HepG2 (cell line): ENCODE data around the gene TUT7. TPM values are rescaled to one million over a fixed set of nuclear protein-coding genes. Genes with fewer than 3 reads are reported as not detected.
A peak's percentile ranks its signal among the peaks of the same experiment; 100 is the strongest.

Source experiments
- CBX2 ChIP-seq, 2 experiments: fragments of 200-600 bp in 1 of 2; sonication (generic); formaldehyde crosslinking in 1 of 2; IDR thresholded peaks; 2 replicates each; pipeline versions ENCODE4 v1.7.0 to v1.8.1; 2018 to 2022; ENCODE audit warnings: low read depth in 2 of 2, low read length in 1 of 2, mild to moderate bottlenecking in 1 of 2, missing genetic modification reagents in 1 of 2
- ETV5 ChIP-seq: IDR thresholded peaks from 2 replicates; pipeline ENCODE4 v1.6.1; 2018; ENCODE audit warnings: missing biosample characterization, missing genetic modification reagents, inconsistent platforms, borderline replicate concordance
- FOXP1 ChIP-seq, 2 experiments: fragments of 450-650 bp in 1 of 2; IDR thresholded peaks; 2 replicates each; pipeline ENCODE4 v1.6.1; 2017 to 2018; ENCODE audit warnings: antibody characterized with exemption in 1 of 2
- HOXA9 ChIP-seq: sonication (generic); formaldehyde crosslinking; IDR thresholded peaks from 2 replicates; pipeline ENCODE4 v1.8.1; 2022; ENCODE audit warnings: missing genetic modification reagents, mild to moderate bottlenecking, moderate library complexity, borderline replicate concordance
- HOXD1 ChIP-seq: sonication (generic); formaldehyde crosslinking; IDR thresholded peaks from 2 replicates; pipeline ENCODE4 v1.5.0; 2020; ENCODE audit warnings: missing genetic modification reagents
- IRX3 ChIP-seq: sonication (generic); formaldehyde crosslinking; IDR thresholded peaks from 2 replicates; pipeline ENCODE4 v1.8.1; 2023; ENCODE audit warnings: mild to moderate bottlenecking, low read depth, missing genetic modification reagents, borderline replicate concordance
- KLF9 ChIP-seq: IDR thresholded peaks from 2 replicates; pipeline ENCODE4 v1.6.1; 2016; ENCODE audit warnings: low read depth
- MED8 ChIP-seq: sonication (generic); formaldehyde crosslinking; IDR thresholded peaks from 2 replicates; pipeline ENCODE4 v1.8.1; 2023; ENCODE audit warnings: mild to moderate bottlenecking, missing genetic modification reagents; ENCODE audit not compliant: insufficient replicate concordance
- RXRB ChIP-seq: IDR thresholded peaks from 2 replicates; pipeline ENCODE4 v1.6.1; 2016; ENCODE audit warnings: borderline replicate concordance, missing genetic modification reagents, missing compliant biosample characterization
- TARDBP ChIP-seq: sonication (generic); formaldehyde crosslinking; IDR thresholded peaks from 2 replicates; pipeline ENCODE4 v1.8.0; 2022; ENCODE audit warnings: mild to moderate bottlenecking, missing genetic modification reagents
- ZFP36L2 ChIP-seq: sonication (generic); formaldehyde crosslinking; IDR thresholded peaks from 2 replicates; pipeline ENCODE4 v1.4.0; 2020; ENCODE audit warnings: missing genetic modification reagents
- ZNF12 ChIP-seq: sonication (generic); formaldehyde crosslinking; IDR thresholded peaks from 2 replicates; pipeline ENCODE4 v1.5.0; 2020; ENCODE audit warnings: missing genetic modification reagents
- ZNF329 ChIP-seq: sonication (generic); formaldehyde crosslinking; IDR thresholded peaks from 2 replicates; pipeline ENCODE4 v1.9.0; 2021; ENCODE audit warnings: low read depth, mild to moderate bottlenecking, missing genetic modification reagents
- ZNF496 ChIP-seq: sonication (generic); formaldehyde crosslinking; IDR thresholded peaks from 2 replicates; pipeline ENCODE4 v1.8.1; 2023; ENCODE audit warnings: mild to moderate bottlenecking, moderate library complexity, missing genetic modification reagents; ENCODE audit not compliant: insufficient replicate concordance
- ZNF547 ChIP-seq: sonication (generic); formaldehyde crosslinking; IDR thresholded peaks from 2 replicates; pipeline ENCODE4 v1.5.1; 2020; ENCODE audit warnings: mild to moderate bottlenecking, missing genetic modification reagents
- ZNF557 ChIP-seq: sonication (generic); formaldehyde crosslinking; IDR thresholded peaks from 2 replicates; pipeline ENCODE4 v1.4.0; 2020; ENCODE audit warnings: missing genetic modification reagents
- ZNF563 ChIP-seq: sonication (generic); formaldehyde crosslinking; IDR thresholded peaks from 2 replicates; pipeline ENCODE4 v1.8.0; 2022; ENCODE audit warnings: mild to moderate bottlenecking, moderate library complexity, missing genetic modification reagents
- ZNF564 ChIP-seq: sonication (generic); formaldehyde crosslinking; IDR thresholded peaks from 2 replicates; pipeline ENCODE4 v1.8.1; 2023; ENCODE audit warnings: mild to moderate bottlenecking, missing genetic modification reagents
- ZNF703 ChIP-seq: sonication (generic); formaldehyde crosslinking; IDR thresholded peaks from 2 replicates; pipeline ENCODE4 v1.5.1; 2020; ENCODE audit warnings: missing genetic modification reagents, mild to moderate bottlenecking, moderate library complexity, borderline replicate concordance
- ZNF816 ChIP-seq: sonication (generic); formaldehyde crosslinking; IDR thresholded peaks from 2 replicates; pipeline ENCODE4 v1.8.0; 2022; ENCODE audit warnings: missing genetic modification reagents, mild to moderate bottlenecking, borderline replicate concordance
- ZZZ3 ChIP-seq: sonication (generic); formaldehyde crosslinking; IDR thresholded peaks from 2 replicates; pipeline ENCODE4 v1.4.0; 2020; ENCODE audit warnings: missing genetic modification reagents, mild to moderate bottlenecking, borderline replicate concordance
- polyA plus RNA-seq, 8 experiments: library from polyadenylated mRNA; depleted of rRNA in 3 of 8; stranded (reverse) in 7 of 8; unstranded in 1 of 8; fragments of >200 nt; fragmentation: Illumina TruSeq in 4 of 8; extraction: Trizol in 4 of 8; gene quantifications; 2 replicates each; pipeline versions ENCODE4 v1.2.1 to v1.2.3, GENCODE V29; 2011 to 2016; ENCODE audit warnings: low read depth in 4 of 8, missing spikeins in 1 of 8, mixed read lengths in 1 of 8; ENCODE audit not compliant: insufficient read depth in 1 of 8
- total RNA-seq, 5 experiments: library from RNA; depleted of rRNA; stranded (reverse); fragments of >200 nt; fragmentation: Illumina TruSeq; extraction: Trizol; gene quantifications; 2 replicates each; pipeline ENCODE4 v1.2.3, GENCODE V29; 2016; ENCODE audit warnings: low read depth in 1 of 5
- TF ChIP-seq, protein P1 (sequence below): sonication (generic); formaldehyde crosslinking; IDR thresholded peaks from 2 replicates; pipeline ENCODE4 v1.4.0; 2020; ENCODE audit warnings: missing genetic modification reagents, borderline replicate concordance
- TF ChIP-seq, protein P2 (sequence below): sonication (generic); formaldehyde crosslinking; conservative IDR thresholded peaks from 2 replicates; pipeline ENCODE4 v1.5.0; 2020; ENCODE audit warnings: missing genetic modification reagents
- TF ChIP-seq, protein P3 (sequence below): sonication (generic); formaldehyde crosslinking; IDR thresholded peaks from 2 replicates; pipeline ENCODE4 v1.4.0; 2020; ENCODE audit warnings: mild to moderate bottlenecking, missing genetic modification reagents

TUT7 gene
- total and polyA plus RNA-seq, 2 of the 13 experiments (the other 11 are each of a cell fraction or from before 2014, with no cell fraction given), result 12.0 to 19.4 TPM

DNA sequence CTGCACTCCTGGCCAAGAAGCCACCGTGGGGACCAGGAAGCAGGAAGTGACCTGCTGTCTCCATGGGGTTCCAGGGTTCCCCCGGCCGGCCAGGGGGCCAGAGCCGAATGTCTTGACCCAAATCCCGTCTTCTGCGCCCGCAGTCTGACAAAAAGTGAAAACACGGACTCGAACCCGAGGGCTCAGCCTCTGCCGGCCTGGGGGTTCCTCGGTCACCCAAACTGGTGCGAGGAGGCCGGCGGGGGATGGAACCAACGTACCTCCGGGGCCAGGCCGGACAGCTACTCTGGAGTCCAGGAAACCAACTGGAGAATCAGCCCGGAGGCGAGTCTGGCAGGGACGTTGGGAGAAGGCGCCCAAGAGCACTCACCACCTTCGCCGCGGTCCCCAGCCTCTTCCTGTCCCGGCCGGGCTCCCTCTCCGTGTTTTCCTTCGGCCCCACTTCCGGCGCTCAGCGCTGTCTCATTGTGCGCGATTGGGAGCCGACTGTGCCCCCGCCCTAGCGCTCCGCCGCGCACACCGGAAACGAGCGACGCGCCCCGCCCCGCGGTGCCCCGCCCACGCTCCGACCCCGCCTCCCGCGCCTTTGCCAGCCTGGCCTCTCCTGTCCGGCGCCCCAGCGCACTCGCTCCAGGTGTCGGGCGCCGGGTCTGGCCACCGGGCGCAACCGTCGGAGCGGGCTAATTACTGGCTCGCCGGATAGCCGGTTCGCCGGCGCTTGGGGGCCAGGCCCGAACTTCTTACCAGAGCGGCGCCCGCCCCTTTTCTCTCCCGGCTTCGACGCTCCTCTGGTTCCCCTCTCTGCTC is at the start of gene TUT7 (continued):
- no peak for TF ChIP-seq ZNF12 (CRISPR knock-in tag)
- TF ChIP-seq ZNF703, result peak; percentile 87; the same call in 1 of the 2 replicates
- TF ChIP-seq, protein P1, sequence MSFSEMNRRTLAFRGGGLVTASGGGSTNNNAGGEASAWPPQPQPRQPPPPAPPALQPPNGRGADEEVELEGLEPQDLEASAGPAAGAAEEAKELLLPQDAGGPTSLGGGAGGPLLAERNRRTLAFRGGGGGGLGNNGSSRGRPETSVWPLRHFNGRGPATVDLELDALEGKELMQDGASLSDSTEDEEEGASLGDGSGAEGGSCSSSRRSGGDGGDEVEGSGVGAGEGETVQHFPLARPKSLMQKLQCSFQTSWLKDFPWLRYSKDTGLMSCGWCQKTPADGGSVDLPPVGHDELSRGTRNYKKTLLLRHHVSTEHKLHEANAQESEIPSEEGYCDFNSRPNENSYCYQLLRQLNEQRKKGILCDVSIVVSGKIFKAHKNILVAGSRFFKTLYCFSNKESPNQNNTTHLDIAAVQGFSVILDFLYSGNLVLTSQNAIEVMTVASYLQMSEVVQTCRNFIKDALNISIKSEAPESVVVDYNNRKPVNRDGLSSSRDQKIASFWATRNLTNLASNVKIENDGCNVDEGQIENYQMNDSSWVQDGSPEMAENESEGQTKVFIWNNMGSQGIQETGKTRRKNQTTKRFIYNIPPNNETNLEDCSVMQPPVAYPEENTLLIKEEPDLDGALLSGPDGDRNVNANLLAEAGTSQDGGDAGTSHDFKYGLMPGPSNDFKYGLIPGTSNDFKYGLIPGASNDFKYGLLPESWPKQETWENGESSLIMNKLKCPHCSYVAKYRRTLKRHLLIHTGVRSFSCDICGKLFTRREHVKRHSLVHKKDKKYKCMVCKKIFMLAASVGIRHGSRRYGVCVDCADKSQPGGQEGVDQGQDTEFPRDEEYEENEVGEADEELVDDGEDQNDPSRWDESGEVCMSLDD (CRISPR knock-in tag), result peak; percentile 61
- TF ChIP-seq ZNF557 (CRISPR knock-in tag), result peak; percentile 55; the same call in 1 of the 2 replicates
- TF ChIP-seq ETV5 (CRISPR knock-in tag), result peak; percentile 96
- peak; percentile 76 for TF ChIP-seq MED8
- TF ChIP-seq, protein P2, sequence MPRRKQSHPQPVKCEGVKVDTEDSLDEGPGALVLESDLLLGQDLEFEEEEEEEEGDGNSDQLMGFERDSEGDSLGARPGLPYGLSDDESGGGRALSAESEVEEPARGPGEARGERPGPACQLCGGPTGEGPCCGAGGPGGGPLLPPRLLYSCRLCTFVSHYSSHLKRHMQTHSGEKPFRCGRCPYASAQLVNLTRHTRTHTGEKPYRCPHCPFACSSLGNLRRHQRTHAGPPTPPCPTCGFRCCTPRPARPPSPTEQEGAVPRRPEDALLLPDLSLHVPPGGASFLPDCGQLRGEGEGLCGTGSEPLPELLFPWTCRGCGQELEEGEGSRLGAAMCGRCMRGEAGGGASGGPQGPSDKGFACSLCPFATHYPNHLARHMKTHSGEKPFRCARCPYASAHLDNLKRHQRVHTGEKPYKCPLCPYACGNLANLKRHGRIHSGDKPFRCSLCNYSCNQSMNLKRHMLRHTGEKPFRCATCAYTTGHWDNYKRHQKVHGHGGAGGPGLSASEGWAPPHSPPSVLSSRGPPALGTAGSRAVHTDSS (CRISPR knock-in tag), result no peak
- no peak for TF ChIP-seq HOXD1 (CRISPR knock-in tag)
- TF ChIP-seq KLF9, result no peak
- TF ChIP-seq ZNF563 (CRISPR knock-in tag), result peak; percentile 97
- 0 out of 2 replicates have a peak, but pooled peaks have one; percentile 37 for TF ChIP-seq HOXA9
- TF ChIP-seq ZNF496 (CRISPR knock-in tag), result no peak
- 0 out of 2 replicates have a peak, but pooled peaks have one; percentile 55 for TF ChIP-seq ZNF816 (CRISPR knock-in tag)
- TF ChIP-seq ZZZ3, result peak; percentile 22; the same call in 1 of the 2 replicates
- TF ChIP-seq RXRB, result peak; percentile 39
- TF ChIP-seq CBX2 (IDR thresholded peaks at IDR 0.05; ENCODE audit: low read depth, low read length), result no peak
- TF ChIP-seq CBX2 (CRISPR knock-in tag; IDR thresholded peaks at IDR 0.05; ENCODE audit: low read depth), result no peak; the same call in 1 of the 2 replicates
- peak; percentile 85; the same call in 1 of the 2 replicates for TF ChIP-seq TARDBP (CRISPR knock-in tag)
- no peak for TF ChIP-seq IRX3
- TF ChIP-seq FOXP1 (IDR thresholded peaks at IDR 0.05), result no peak
- TF ChIP-seq FOXP1 (CRISPR knock-in tag; IDR thresholded peaks at IDR 0.05), result no peak
- TF ChIP-seq ZNF547 (CRISPR knock-in tag), result no peak
- TF ChIP-seq ZFP36L2 (CRISPR knock-in tag), result no peak
- peak; percentile 65 for TF ChIP-seq ZNF564 (CRISPR knock-in tag)
- TF ChIP-seq ZNF329 (CRISPR knock-in tag), result no peak
- TF ChIP-seq, protein P3, sequence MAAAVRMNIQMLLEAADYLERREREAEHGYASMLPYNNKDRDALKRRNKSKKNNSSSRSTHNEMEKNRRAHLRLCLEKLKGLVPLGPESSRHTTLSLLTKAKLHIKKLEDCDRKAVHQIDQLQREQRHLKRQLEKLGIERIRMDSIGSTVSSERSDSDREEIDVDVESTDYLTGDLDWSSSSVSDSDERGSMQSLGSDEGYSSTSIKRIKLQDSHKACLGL (CRISPR knock-in tag), result peak; percentile 77
